H9 (cell line): ENCODE data around the gene PDE4B. TPM values are rescaled to one million over a fixed set of nuclear protein-coding genes. Genes with fewer than 3 reads are reported as not detected.
"Not testable (repeated sequence)": the region's sequence is repeated elsewhere in the genome, so short reads cannot be mapped to it uniquely, and the experiment has no call there.

Source experiments
- DNase-seq: peaks from one replicate; pipeline ENCODE4 v3.0.0-alpha.2; 2017
- H2AFZ ChIP-seq: one replicate; pipeline ENCODE4 v1.6.1; 2013; ENCODE audit warnings: mild to moderate bottlenecking, low read length, control low read depth, moderate library complexity
- H2AK5ac ChIP-seq: 2 replicates; pipeline ENCODE4 v1.6.1; 2013; ENCODE audit warnings: low read length, control low read depth, mixed read lengths; ENCODE audit not compliant: insufficient read length
- H2BK120ac ChIP-seq: one replicate; pipeline ENCODE4 v1.6.1; 2013; ENCODE audit warnings: low read depth, mild to moderate bottlenecking, low read length, control low read depth, inconsistent platforms; ENCODE audit not compliant: poor library complexity, severe bottlenecking
- H2BK12ac ChIP-seq: 2 replicates; pipeline ENCODE4 v1.6.1; 2013; ENCODE audit warnings: low read length, control low read depth, mixed read lengths, low read depth; ENCODE audit not compliant: insufficient read length
- H2BK15ac ChIP-seq: 2 replicates; pipeline ENCODE4 v1.6.1; 2013; ENCODE audit warnings: low read depth, low read length, control low read depth
- H2BK20ac ChIP-seq: one replicate; pipeline ENCODE4 v1.6.1; 2013; ENCODE audit warnings: low read depth, mild to moderate bottlenecking, low read length, control low read depth, inconsistent platforms; ENCODE audit not compliant: poor library complexity, severe bottlenecking
- H2BK5ac ChIP-seq: 2 replicates; pipeline ENCODE4 v1.6.1; 2013; ENCODE audit warnings: low read length, control low read depth, mixed read lengths; ENCODE audit not compliant: insufficient read length
- H3K14ac ChIP-seq: 2 replicates; pipeline ENCODE4 v1.6.1; 2013; ENCODE audit warnings: low read length, control low read depth; ENCODE audit not compliant: insufficient read depth
- H3K18ac ChIP-seq: 2 replicates; pipeline ENCODE4 v1.6.1; 2013; ENCODE audit warnings: low read depth, mild to moderate bottlenecking, mixed read lengths, low read length, control low read depth; ENCODE audit not compliant: insufficient read length
- H3K23ac ChIP-seq: 2 replicates; pipeline ENCODE4 v1.6.1; 2013; ENCODE audit warnings: low read length, control low read depth, mixed read lengths, low read depth; ENCODE audit not compliant: insufficient read length
- H3K23me2 ChIP-seq: 2 replicates; pipeline ENCODE4 v1.6.1; 2013; ENCODE audit warnings: low read depth, mild to moderate bottlenecking, mixed read lengths, low read length, control low read depth; ENCODE audit not compliant: insufficient read length, poor library complexity, severe bottlenecking
- H3K27ac ChIP-seq: 2 replicates; pipeline ENCODE4 v1.5.1; 2013; ENCODE audit warnings: low read length, control low read depth, mixed read lengths, low read depth; ENCODE audit not compliant: insufficient read length
- H3K27me3 ChIP-seq: 2 replicates; pipeline ENCODE4 v1.6.1; 2013; ENCODE audit warnings: low read length, control low read depth, inconsistent platforms; ENCODE audit not compliant: insufficient read depth
- H3K4ac ChIP-seq: 2 replicates; pipeline ENCODE4 v1.6.1; 2013; ENCODE audit warnings: low read depth, mild to moderate bottlenecking, control low read depth, inconsistent platforms, low read length, moderate library complexity
- H3K4me1 ChIP-seq: 2 replicates; pipeline ENCODE4 v1.6.1; 2013; ENCODE audit warnings: low read length, control low read depth, inconsistent platforms; ENCODE audit not compliant: insufficient read depth
- H3K4me2 ChIP-seq: 2 replicates; pipeline ENCODE4 v1.6.1; 2013; ENCODE audit warnings: low read length, control low read depth, mixed read lengths; ENCODE audit not compliant: insufficient read length, insufficient read depth
- H3K56ac ChIP-seq: 2 replicates; pipeline ENCODE4 v1.6.1; 2013; ENCODE audit warnings: low read depth, mild to moderate bottlenecking, mixed read lengths, low read length, control low read depth; ENCODE audit not compliant: insufficient read length
- H3K79me1 ChIP-seq: 2 replicates; pipeline ENCODE4 v1.6.1; 2013; ENCODE audit warnings: low read depth, mild to moderate bottlenecking, moderate library complexity, low read length, control low read depth, inconsistent platforms; ENCODE audit not compliant: insufficient read depth, poor library complexity, severe bottlenecking
- H3K79me2 ChIP-seq: 2 replicates; pipeline ENCODE4 v1.6.1; 2013; ENCODE audit warnings: low read length, control low read depth, inconsistent platforms; ENCODE audit not compliant: insufficient read depth
- H3K9ac ChIP-seq: 2 replicates; pipeline ENCODE4 v1.6.1; 2013; ENCODE audit warnings: low read length, control low read depth, mixed read lengths; ENCODE audit not compliant: insufficient read length; ENCODE audit errors: extremely low read depth
- H3K9me3 ChIP-seq: one replicate; pipeline ENCODE4 v1.6.1; 2013; ENCODE audit warnings: low read depth, low read length, inconsistent platforms; ENCODE audit not compliant: control insufficient read depth
- H3T11ph ChIP-seq: one replicate; pipeline ENCODE4 v1.6.1; 2013; ENCODE audit warnings: mild to moderate bottlenecking, low read length, control low read depth, inconsistent platforms
- H4K20me1 ChIP-seq: one replicate; pipeline ENCODE4 v1.6.1; 2013; ENCODE audit not compliant: control insufficient read depth, insufficient read length, insufficient read depth
- H4K5ac ChIP-seq: 2 replicates; pipeline ENCODE4 v1.6.1; 2013; ENCODE audit warnings: low read depth, mild to moderate bottlenecking, mixed read lengths, low read length, control low read depth; ENCODE audit not compliant: insufficient read length
- H4K8ac ChIP-seq: replicated peaks from 2 replicates; pipeline ENCODE4 v1.6.1; 2013; ENCODE audit warnings: low read length, control low read depth, mixed read lengths, low read depth; ENCODE audit not compliant: insufficient read length
- H4K91ac ChIP-seq: 2 replicates; pipeline ENCODE4 v1.6.1; 2013; ENCODE audit warnings: low read depth, mild to moderate bottlenecking, moderate library complexity, mixed read lengths, low read length, control low read depth; ENCODE audit not compliant: insufficient read length
- H3K27ac Mint-ChIP-seq, 3 experiments: 2 replicates in 2 of 3; 3 replicates in 1 of 3; pipeline ENCODE4 v1.8.0; 2020 to 2021; ENCODE audit warnings: mixed read lengths in 3 of 3, mild to moderate bottlenecking in 1 of 3, moderate library complexity in 1 of 3
- H3K27me3 Mint-ChIP-seq: 2 replicates; pipeline ENCODE4 v1.8.0; 2021; ENCODE audit warnings: low read depth, mild to moderate bottlenecking, moderate library complexity, mixed read lengths
- H3K36me3 Mint-ChIP-seq, 3 experiments: 2 replicates in 2 of 3; 3 replicates in 1 of 3; pipeline ENCODE4 v1.8.0; 2020 to 2021; ENCODE audit warnings: low read depth in 3 of 3, mixed read lengths in 3 of 3; ENCODE audit not compliant: insufficient read depth in 1 of 3
- H3K4me1 Mint-ChIP-seq, 2 experiments: 2 replicates each; pipeline ENCODE4 v1.8.0; 2020; ENCODE audit warnings: mixed read lengths in 2 of 2
- H3K4me3 Mint-ChIP-seq, 2 experiments: 2 replicates in 1 of 2; 3 replicates in 1 of 2; pipeline ENCODE4 v1.8.0; 2020 to 2021; ENCODE audit warnings: mild to moderate bottlenecking in 2 of 2, mixed read lengths in 2 of 2, moderate library complexity in 1 of 2
- H3K9me3 Mint-ChIP-seq, 2 experiments: 2 replicates in 1 of 2; 3 replicates in 1 of 2; pipeline ENCODE4 v1.8.0; 2020; ENCODE audit warnings: mild to moderate bottlenecking in 2 of 2, mixed read lengths in 2 of 2, moderate library complexity in 1 of 2
- WGBS: extraction: QIAGEN DNeasy Blood & Tissue Kit; methylation state at CpG from one replicate; pipeline ENCODE4 v1.1.7; 2013; ENCODE audit warnings: missing lambda C conversion rate, low lambda C conversion rate, mixed read lengths; ENCODE audit not compliant: insufficient read length; ENCODE audit errors: extremely low coverage; 5-methylcytosine and 5-hydroxymethylcytosine counted together
- total RNA-seq: library from RNA; stranded (reverse); gene quantifications from 2 replicates; pipeline ENCODE4 v1.2.1, GENCODE V29; 2021

PDE4B gene
- total RNA-seq, 1 experiment from 2014 or later = 19.8 TPM

DNA sequence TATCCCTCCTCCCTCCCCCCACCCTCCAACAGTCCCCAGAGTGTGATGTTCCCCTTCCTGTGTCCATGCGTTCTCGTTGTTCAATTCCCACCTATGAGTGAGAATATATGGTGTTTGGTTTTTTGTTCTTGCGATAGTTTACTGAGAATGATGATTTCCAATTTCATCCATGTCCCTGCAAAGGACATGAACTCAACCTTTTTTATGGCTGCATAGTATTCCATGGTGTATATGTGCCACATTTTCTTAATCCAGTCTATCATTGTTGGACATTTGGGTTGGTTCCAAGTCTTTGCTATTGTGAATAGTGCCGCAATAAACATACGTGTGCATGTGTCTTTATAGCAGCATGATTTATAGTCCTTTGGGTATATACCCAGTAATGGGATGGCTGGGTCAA, 311.4 kb downstream of the PDE4B start:
- H2BK5ac ChIP-seq, H3K9me3 ChIP-seq, H3K27ac ChIP-seq, H3K56ac ChIP-seq, H3K79me1 ChIP-seq, H2BK15ac ChIP-seq, H3K4me1 ChIP-seq, H3T11ph ChIP-seq, H3K23ac ChIP-seq, H3K4ac ChIP-seq, H3K14ac ChIP-seq, H4K91ac ChIP-seq, H3K4me1 Mint-ChIP-seq, H3K36me3 Mint-ChIP-seq, H3K79me2 ChIP-seq, H4K8ac ChIP-seq, H2BK20ac ChIP-seq, H2AFZ ChIP-seq, H3K4me2 ChIP-seq, H3K9me3 Mint-ChIP-seq, H3K27me3 ChIP-seq, H4K5ac ChIP-seq, H3K9ac ChIP-seq, H2AK5ac ChIP-seq, DNase-seq, H3K27ac Mint-ChIP-seq, H4K20me1 ChIP-seq, H3K23me2 ChIP-seq, H3K18ac ChIP-seq, H2BK12ac ChIP-seq, H3K27me3 Mint-ChIP-seq, H2BK120ac ChIP-seq, H3K4me3 Mint-ChIP-seq: not testable (repeated sequence)
- WGBS = no CpG with 5 or more reads among the region's 5 CpGs
